Stimulated activated memory B cell treated with anti-CD40 and anti-IgM and Interleukin-4, amounts not matched to agents 10 μg/mL and 1 μg/mL and 100 μg/mL, for 72 hours (primary cell): Measurements from ENCODE around the gene KRT34.
"Not testable (repeated sequence)": the region's sequence is repeated elsewhere in the genome, so short reads cannot be mapped to it uniquely, and the experiment has no call there.

Experiments
- ATAC-seq: fragments of 150-1000 bp; cut with Tn5 transposase; 2 replicates; pipeline ENCODE4 v1.10.0; 2021
- H3K27ac Mint-ChIP-seq: one replicate; pipeline ENCODE4 v1.8.0; 2022; ENCODE audit warnings: mild to moderate bottlenecking, mixed read lengths
- H3K27me3 Mint-ChIP-seq: one replicate; pipeline ENCODE4 v1.8.0; 2022; ENCODE audit warnings: mixed read lengths
- H3K36me3 Mint-ChIP-seq: one replicate; pipeline ENCODE4 v1.8.0; 2022; ENCODE audit warnings: mixed read lengths
- H3K4me1 Mint-ChIP-seq: one replicate; pipeline ENCODE4 v1.8.0; 2022; ENCODE audit warnings: mixed read lengths
- H3K4me3 Mint-ChIP-seq: one replicate; pipeline ENCODE4 v1.8.0; 2022; ENCODE audit warnings: mild to moderate bottlenecking, moderate library complexity, mixed read lengths
- H3K9me3 Mint-ChIP-seq: one replicate; pipeline ENCODE4 v1.8.0; 2022; ENCODE audit warnings: mixed read lengths

KRT34 gene

DNA sequence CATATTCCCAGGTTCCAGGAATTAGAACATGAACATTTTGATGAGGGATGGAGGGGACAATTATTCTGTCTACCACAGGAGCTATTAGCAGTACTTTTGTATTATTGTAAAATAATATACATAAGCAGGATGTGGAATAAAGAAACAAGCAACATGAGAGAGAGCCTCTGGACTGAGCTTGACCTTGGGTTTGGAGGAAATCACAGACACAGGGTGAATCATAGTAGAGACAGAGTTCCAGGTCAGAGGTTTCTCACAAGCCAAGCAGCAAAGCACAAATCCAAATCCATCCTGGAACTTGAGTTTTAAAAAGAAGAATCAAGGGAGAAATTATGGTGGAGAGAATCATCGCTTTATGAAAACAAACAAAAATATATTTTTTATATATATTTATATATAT lies 10.2 kb upstream of the KRT34 start:
- no peak overlapping the region for H3K27ac Mint-ChIP-seq
- H3K4me1 Mint-ChIP-seq, result no peaks in the 10 kb centered on the region
- H3K9me3 Mint-ChIP-seq, result peaks cover 2% of the 10 kb centered on the region
- no peak for ATAC-seq
- peaks cover 46% of the 10 kb centered on the region for H3K27me3 Mint-ChIP-seq
- no peak overlapping the region for H3K4me3 Mint-ChIP-seq
- H3K36me3 Mint-ChIP-seq, result no peaks in the 10 kb centered on the region

DNA sequence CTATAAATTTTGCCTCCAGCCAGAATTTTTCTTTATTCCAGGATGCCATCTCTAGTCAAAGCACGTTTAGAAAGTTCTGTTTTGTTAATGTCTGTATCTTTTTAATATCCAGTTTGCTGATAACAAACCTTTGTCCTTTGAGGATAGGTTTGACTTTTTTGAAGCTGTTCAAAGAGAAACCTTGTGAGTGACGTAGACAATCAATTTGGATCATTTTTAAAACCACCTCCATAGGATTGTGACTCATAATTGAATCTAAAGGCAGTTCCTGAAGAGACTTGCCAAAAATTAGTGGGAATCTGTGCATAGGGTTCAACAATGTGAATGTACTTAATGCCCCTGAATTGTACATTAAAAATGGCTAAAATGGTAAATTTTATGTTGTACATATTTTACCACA lies 9.4 kb upstream of the KRT34 start:
- ATAC-seq, result no peak
- peaks cover 3% of the 10 kb centered on the region for H3K36me3 Mint-ChIP-seq
- peaks cover 46% of the 10 kb centered on the region for H3K27me3 Mint-ChIP-seq
- no peak overlapping the region for H3K4me3 Mint-ChIP-seq
- peaks cover 5% of the 10 kb centered on the region for H3K9me3 Mint-ChIP-seq
- no peak overlapping the region for H3K27ac Mint-ChIP-seq
- H3K4me1 Mint-ChIP-seq, result no peaks in the 10 kb centered on the region

GRCh38 chr17:41390411-41390938 lies 8.4 kb upstream of the KRT34 start:
- H3K9me3 Mint-ChIP-seq, result peaks cover 9% of the 10 kb centered on the region
- no peaks in the 10 kb centered on the region for H3K4me1 Mint-ChIP-seq
- no peak overlapping the region for H3K4me3 Mint-ChIP-seq
- H3K36me3 Mint-ChIP-seq, result peaks cover 6% of the 10 kb centered on the region
- H3K27me3 Mint-ChIP-seq, result peaks cover 48% of the 10 kb centered on the region
- ATAC-seq, result no peak
- no peak overlapping the region for H3K27ac Mint-ChIP-seq

DNA sequence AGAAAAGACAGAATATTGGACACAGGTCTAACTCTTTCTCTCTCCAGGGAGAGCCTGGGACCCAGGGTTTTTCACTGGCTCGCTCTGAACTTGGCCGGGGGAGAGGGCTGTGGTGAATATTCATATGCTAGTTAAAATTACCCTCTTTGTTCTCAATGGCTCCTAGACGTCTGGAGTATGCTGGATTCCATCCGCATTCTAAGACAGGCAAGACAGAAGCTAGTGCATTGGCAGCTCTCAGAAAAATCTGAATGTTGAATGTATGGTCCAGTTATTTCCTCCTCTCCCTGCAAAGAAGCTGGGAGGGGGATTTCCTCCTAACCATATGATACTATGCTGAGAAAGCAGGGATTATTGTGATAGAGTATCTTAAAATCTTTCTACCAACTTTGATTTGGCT lies 5.6 kb upstream of the KRT34 start:
- Mint-ChIP-seq H3K4me1 (no peaks in the 10 kb centered on the region), H3K27me3 (peaks cover 56% of the 10 kb centered on the region), H3K36me3 (peaks cover 6% of the 10 kb centered on the region), H3K4me3 (no peak overlapping the region), H3K9me3 (peaks cover 12% of the 10 kb centered on the region), H3K27ac (no peak overlapping the region)
- ATAC-seq, result no peak

- H3K27ac Mint-ChIP-seq, result no peak overlapping the region
- peaks cover 6% of the 10 kb centered on the region for H3K36me3 Mint-ChIP-seq
- H3K4me1 Mint-ChIP-seq, result no peaks in the 10 kb centered on the region
- H3K9me3 Mint-ChIP-seq, result peaks cover 12% of the 10 kb centered on the region
- ATAC-seq, result no peak
- peaks cover 54% of the 10 kb centered on the region for H3K27me3 Mint-ChIP-seq
- no peak overlapping the region for H3K4me3 Mint-ChIP-seq
These were observed 4.1 kb upstream of the KRT34 start for GRCh38 chr17:41386227-41386626.

- ATAC-seq, result no peak
- Mint-ChIP-seq H3K4me1 (no peaks in the 10 kb centered on the region), H3K27ac (no peak overlapping the region), H3K27me3 (peaks cover 46% of the 10 kb centered on the region), H3K4me3 (no peak overlapping the region), H3K9me3 (peaks cover 12% of the 10 kb centered on the region), H3K36me3 (peaks cover 6% of the 10 kb centered on the region)
These were observed 1.6 kb upstream of the KRT34 start for GRCh38 chr17:41383690-41384089.

GRCh38 chr17:41382394-41382793 lies 288 bp upstream of the KRT34 start:
- no peak for ATAC-seq
- Mint-ChIP-seq H3K4me3 (no peak overlapping the region), H3K9me3 (peaks cover 9% of the 10 kb centered on the region), H3K4me1 (no peaks in the 10 kb centered on the region), H3K27ac (no peak overlapping the region), H3K36me3 (peaks cover 6% of the 10 kb centered on the region), H3K27me3 (peaks cover 46% of the 10 kb centered on the region)

DNA sequence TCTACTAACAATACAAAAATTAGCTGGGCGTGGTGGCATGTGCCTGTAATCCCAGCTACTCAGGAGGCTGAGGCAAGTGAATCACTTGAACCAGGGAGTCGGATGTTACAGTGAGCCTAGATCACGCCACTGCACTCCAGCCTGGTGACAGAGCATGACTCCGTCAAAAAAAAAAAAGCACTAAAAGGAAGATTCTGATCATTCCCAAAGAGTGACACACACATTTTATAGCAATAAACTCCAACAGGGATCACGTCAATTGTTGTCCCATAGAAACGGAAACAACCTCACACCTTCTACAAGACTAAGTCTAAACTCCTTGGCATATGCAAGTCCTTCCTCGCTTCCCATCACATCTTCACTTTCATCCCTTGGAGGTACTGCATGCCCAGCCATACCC lies 2.0 kb downstream of the KRT34 start:
- H3K27ac Mint-ChIP-seq, H3K4me3 Mint-ChIP-seq, ATAC-seq, H3K9me3 Mint-ChIP-seq, H3K36me3 Mint-ChIP-seq, H3K4me1 Mint-ChIP-seq: not testable (repeated sequence)
- peaks cover 41% of the 10 kb centered on the region for H3K27me3 Mint-ChIP-seq

- no peak overlapping the region for H3K4me3 Mint-ChIP-seq
- no peak overlapping the region for H3K27ac Mint-ChIP-seq
- no peak for ATAC-seq
- H3K9me3 Mint-ChIP-seq, result peaks cover 8% of the 10 kb centered on the region
- H3K36me3 Mint-ChIP-seq, result no peaks in the 10 kb centered on the region
- H3K27me3 Mint-ChIP-seq, result peaks cover 32% of the 10 kb centered on the region
- no peaks in the 10 kb centered on the region for H3K4me1 Mint-ChIP-seq
These were observed 4.6 kb downstream of the KRT34 start for GRCh38 chr17:41377546-41377945.

DNA sequence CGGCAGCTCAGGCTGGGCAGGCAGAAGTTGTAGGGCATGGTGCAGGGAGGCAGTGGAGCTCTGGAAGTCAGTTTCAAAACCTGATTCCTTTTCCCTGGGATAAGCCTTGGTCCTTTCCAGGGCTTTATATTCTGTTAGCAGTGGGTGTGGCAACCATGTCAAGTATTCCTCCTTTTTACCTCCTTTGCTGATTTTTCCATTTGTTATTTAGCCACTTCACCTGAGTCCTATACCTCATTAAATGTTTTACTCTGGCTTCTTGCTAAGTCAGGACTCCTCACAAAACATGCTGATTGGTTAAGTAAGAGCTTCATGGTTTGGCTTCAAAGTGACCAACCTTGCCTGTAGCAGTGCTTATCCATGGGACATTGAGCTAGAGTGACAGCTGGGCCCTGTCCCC lies 12.4 kb downstream of the KRT34 start, which contains the start of gene KRT33B:
TSS of gene KRT33B (minus strand) at position 101 of the 400 bp plus-strand sequence. CDS start at position 38, 63 bp downstream.
- peaks cover 5% of the 10 kb centered on the region for H3K9me3 Mint-ChIP-seq
- no peak for ATAC-seq
- no peak within 1 kb of the TSS for H3K4me3 Mint-ChIP-seq
- H3K36me3 Mint-ChIP-seq, result no peaks in the 10 kb centered on the region
- peaks cover 6% of the 10 kb centered on the region for H3K4me1 Mint-ChIP-seq
- H3K27me3 Mint-ChIP-seq, result peaks cover 18% of the 10 kb centered on the region
- H3K27ac Mint-ChIP-seq, result no peak within 1 kb of the TSS

DNA sequence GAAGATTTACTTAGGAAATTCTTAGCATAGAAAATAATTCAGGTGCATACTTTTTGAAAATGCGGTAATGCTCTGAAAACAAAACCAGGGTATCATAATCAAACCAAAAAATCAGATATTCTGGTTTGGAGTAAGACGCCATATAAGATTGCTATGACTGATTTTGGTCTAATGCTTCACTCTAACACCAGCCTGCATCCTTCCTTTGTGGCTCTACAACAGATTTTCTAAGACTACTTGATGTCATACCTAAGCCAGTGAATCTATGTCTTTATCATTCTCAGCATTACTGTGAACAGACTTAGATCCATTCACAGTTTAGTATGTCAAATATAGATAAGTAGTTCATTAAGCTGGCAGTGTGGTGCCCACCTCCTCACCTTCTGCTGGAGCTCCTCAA lies 13.1 kb downstream of the KRT34 start:
- H3K27ac Mint-ChIP-seq, result no peak overlapping the region
- H3K9me3 Mint-ChIP-seq, result no peaks in the 10 kb centered on the region
- H3K36me3 Mint-ChIP-seq, result no peaks in the 10 kb centered on the region
- ATAC-seq, result no peak
- peaks cover 6% of the 10 kb centered on the region for H3K4me1 Mint-ChIP-seq
- peaks cover 11% of the 10 kb centered on the region for H3K27me3 Mint-ChIP-seq
- H3K4me3 Mint-ChIP-seq, result no peak overlapping the region

GRCh38 chr17:41367426-41368075 lies 14.6 kb downstream of the KRT34 start:
- Mint-ChIP-seq H3K36me3 (no peaks in the 10 kb centered on the region), H3K9me3 (no peaks in the 10 kb centered on the region), H3K27me3 (peaks cover 10% of the 10 kb centered on the region), H3K4me3 (no peak overlapping the region), H3K4me1 (peaks cover 6% of the 10 kb centered on the region), H3K27ac (no peak overlapping the region)
- ATAC-seq, result no peak

DNA sequence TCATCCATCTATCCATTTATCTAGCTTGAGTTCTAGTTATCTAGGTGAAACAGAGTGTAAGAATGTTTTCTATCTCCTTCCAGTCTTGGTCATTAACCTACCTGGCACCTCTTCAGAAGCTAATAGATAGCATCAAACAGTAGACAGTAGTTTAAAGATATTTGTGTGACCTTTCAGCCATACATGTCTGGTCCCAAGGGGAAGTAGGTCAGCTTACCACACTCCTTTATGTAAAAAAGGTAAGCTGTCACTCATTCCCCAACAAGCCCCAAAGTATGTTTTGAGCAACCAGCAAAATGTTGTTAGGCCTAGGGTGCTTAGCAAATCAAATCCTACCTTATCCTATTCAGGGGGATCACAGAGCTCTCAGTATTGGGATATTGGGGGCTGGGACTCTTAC lies 16.0 kb downstream of the KRT34 start:
- H3K27ac Mint-ChIP-seq, result no peak overlapping the region

GRCh38 chr17:41363881-41364280 lies 18.2 kb downstream of the KRT34 start:
- no peak for ATAC-seq
- no peak overlapping the region for H3K4me3 Mint-ChIP-seq
- no peaks in the 10 kb centered on the region for H3K9me3 Mint-ChIP-seq
- H3K4me1 Mint-ChIP-seq, result peaks cover 6% of the 10 kb centered on the region
- peaks cover 21% of the 10 kb centered on the region for H3K27me3 Mint-ChIP-seq
- no peaks in the 10 kb centered on the region for H3K36me3 Mint-ChIP-seq
- no peak overlapping the region for H3K27ac Mint-ChIP-seq

More for the DNA sequence above, 16.0 kb downstream of the KRT34 start:
- Mint-ChIP-seq H3K4me3 (no peak overlapping the region), H3K27me3 (peaks cover 21% of the 10 kb centered on the region), H3K9me3 (no peaks in the 10 kb centered on the region), H3K4me1 (peaks cover 6% of the 10 kb centered on the region), H3K36me3 (no peaks in the 10 kb centered on the region)
- peak; percentile 40 for ATAC-seq

GRCh38 chr17:41360296-41360995 lies 21.7 kb downstream of the KRT34 start:
- no peak overlapping the region for H3K27ac Mint-ChIP-seq
- no peak overlapping the region for H3K4me3 Mint-ChIP-seq
- no peak for ATAC-seq
- H3K27me3 Mint-ChIP-seq, result peaks cover 35% of the 10 kb centered on the region
- H3K4me1 Mint-ChIP-seq, result no peaks in the 10 kb centered on the region
- H3K36me3 Mint-ChIP-seq, result no peaks in the 10 kb centered on the region
- H3K9me3 Mint-ChIP-seq, result peaks cover 3% of the 10 kb centered on the region

- H3K27ac Mint-ChIP-seq, result no peak overlapping the region
These were observed 27.6 kb downstream of the KRT34 start for GRCh38 chr17:41354536-41354935.

More at GRCh38 chr17:41354536-41354935, 27.6 kb downstream of the KRT34 start:
- H3K36me3 Mint-ChIP-seq, result no peaks in the 10 kb centered on the region
- peaks cover 30% of the 10 kb centered on the region for H3K27me3 Mint-ChIP-seq
- peaks cover 3% of the 10 kb centered on the region for H3K9me3 Mint-ChIP-seq
- H3K4me1 Mint-ChIP-seq, result no peaks in the 10 kb centered on the region
- no peak overlapping the region for H3K4me3 Mint-ChIP-seq
- no peak for ATAC-seq
